Activated T-helper 9 cell treated with anti-CD3 and anti-CD28 coated beads, Interleukin-2, amount 50 U/mL, for 16 hours (primary cell): ENCODE measurements around the gene SMIM44.
"Not testable (repeated sequence)": the region's sequence is repeated elsewhere in the genome, so short reads cannot be mapped to it uniquely, and the experiment has no call there.

Source experiments
- DNase-seq: peaks from one replicate; pipeline ENCODE4 v3.0.0-alpha.2; 2020; ENCODE audit warnings: low read depth

The SMIM44 gene

GRCh38 chr19:3457528-3458228, 25.6 kb downstream of the SMIM44 start:
- no peak for DNase-seq

GRCh38 chr19:3456925-3457527, 26.2 kb downstream of the SMIM44 start:
- DNase-seq: no peak

- no peak for DNase-seq
These were observed 27.2 kb downstream of the SMIM44 start for GRCh38 chr19:3455960-3456601.

- no peak for DNase-seq
These were observed 27.8 kb downstream of the SMIM44 start for GRCh38 chr19:3455393-3455955.

- no peak for DNase-seq
These were observed 28.4 kb downstream of the SMIM44 start for GRCh38 chr19:3454656-3455392.

- no peak for DNase-seq
These were observed 29.4 kb downstream of the SMIM44 start for GRCh38 chr19:3453840-3454239.

GRCh38 chr19:3452942-3453214, 30.4 kb downstream of the SMIM44 start:
- not testable (repeated sequence) for DNase-seq

GRCh38 chr19:3452171-3452941, 30.9 kb downstream of the SMIM44 start:
- no peak for DNase-seq

GRCh38 chr19:3451451-3451866, 31.8 kb downstream of the SMIM44 start:
- no peak for DNase-seq

GRCh38 chr19:3450796-3451411, 32.3 kb downstream of the SMIM44 start:
- no peak for DNase-seq

- no peak for DNase-seq
These were observed 34.5 kb downstream of the SMIM44 start for GRCh38 chr19:3448616-3449334.

- not testable (repeated sequence) for DNase-seq
These were observed 36.6 kb downstream of the SMIM44 start for GRCh38 chr19:3446657-3447056.

- DNase-seq: no peak
These were observed 38.5 kb downstream of the SMIM44 start for GRCh38 chr19:3444695-3445234.

- DNase-seq: no peak
These were observed 39.2 kb downstream of the SMIM44 start for GRCh38 chr19:3443840-3444694.

GRCh38 chr19:3442487-3443071, 40.7 kb downstream of the SMIM44 start:
- no peak for DNase-seq

- DNase-seq: no peak
These were observed 41.3 kb downstream of the SMIM44 start for GRCh38 chr19:3441986-3442329.

GRCh38 chr19:3441089-3441985, 41.9 kb downstream of the SMIM44 start:
- no peak for DNase-seq

GRCh38 chr19:3440082-3440481, 43.2 kb downstream of the SMIM44 start:
- DNase-seq: peak; percentile 31
